Activated CD4-positive, alpha-beta T cell treated with anti-CD3 and anti-CD28 coated beads for 1 hour (primary cell): ENCODE results near the gene KIF21B.

Source experiments
- DNase-seq: peaks from one replicate; pipeline ENCODE4 v3.0.0-alpha.2; 2020

Gene KIF21B

DNA sequence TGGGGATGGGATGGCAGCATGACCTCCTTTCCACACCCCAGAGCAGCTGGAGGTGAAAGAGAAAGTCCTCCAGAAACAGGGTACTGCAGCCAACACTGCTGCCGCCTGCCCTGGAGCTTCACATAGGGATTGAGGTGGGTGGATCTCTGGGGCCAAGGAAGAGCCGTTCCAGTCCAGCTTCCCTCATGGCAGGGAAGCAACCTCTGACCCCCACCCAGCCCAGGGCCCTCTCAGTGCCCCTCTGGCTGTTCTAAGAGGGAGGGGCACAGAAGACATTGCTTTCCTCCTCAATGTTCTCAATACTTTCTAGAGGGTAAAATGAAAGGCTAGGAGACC, 5.7 kb downstream of the KIF21B start:
- DNase-seq = no peak

DNA sequence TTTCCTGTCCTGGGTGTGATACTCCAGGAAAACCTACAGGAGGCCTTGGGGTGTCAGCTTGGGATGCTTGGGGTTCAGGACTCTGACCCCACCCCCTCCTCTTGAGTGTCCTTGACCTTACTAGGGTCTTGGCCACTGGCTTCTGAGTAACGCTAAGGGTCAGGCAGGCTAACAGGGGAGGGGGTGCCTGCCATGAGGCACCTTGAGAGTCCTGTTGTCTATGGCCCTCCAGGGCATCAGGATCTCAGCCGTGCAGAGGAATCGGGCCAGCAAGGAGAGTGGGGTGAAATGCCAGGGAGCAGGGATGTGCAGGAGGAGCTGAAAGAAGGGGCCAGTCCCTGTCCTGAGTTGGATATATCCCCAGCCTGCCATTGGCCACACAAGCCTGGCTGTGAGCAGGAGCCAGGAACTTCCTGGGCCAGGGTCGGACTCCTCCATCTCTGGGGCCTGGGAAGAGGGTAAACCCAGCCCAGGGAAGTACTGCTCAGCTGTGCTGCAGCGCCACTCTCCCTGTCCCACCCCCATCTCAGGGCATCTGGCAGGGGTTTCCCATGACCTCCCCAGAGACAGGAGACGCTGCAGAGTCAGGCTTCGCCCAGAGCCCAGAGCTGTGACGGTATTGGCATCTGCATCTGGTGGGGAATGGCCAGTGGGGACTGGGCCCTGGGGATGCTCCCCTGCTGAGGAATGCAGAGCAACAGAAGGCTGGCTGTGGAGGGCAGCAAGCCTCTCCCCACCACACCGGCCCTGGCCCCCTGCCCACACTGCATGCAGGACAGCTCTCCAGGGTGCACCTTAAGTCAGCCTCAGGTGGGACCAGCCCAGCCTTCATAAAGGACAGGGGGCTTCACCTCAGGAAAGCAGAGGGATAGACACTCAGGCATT, 6.3 kb downstream of the KIF21B start:
- DNase-seq = no peak

DNA sequence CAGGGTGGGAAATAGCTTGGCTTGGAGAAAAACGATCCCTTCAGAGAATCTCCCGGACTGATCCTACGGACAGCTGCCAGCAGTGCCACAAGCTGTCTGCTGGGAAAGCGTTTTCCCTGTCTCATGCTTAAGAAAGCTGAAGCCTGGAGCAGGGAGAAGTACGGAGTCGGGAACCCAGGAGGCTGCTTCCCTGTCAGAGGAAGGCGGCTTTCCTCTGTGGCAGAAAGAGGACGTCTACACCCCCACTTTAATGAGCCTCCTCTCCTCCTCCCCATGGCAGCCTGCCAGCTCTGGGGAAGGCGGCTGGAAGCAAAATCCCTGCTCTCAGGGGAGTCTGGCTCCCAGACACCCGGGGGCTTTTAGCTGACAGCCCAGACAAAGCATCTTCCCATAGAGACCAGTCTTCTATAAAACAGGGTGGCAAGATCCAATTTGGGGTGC, 7.3 kb downstream of the KIF21B start:
- no peak for DNase-seq

DNA sequence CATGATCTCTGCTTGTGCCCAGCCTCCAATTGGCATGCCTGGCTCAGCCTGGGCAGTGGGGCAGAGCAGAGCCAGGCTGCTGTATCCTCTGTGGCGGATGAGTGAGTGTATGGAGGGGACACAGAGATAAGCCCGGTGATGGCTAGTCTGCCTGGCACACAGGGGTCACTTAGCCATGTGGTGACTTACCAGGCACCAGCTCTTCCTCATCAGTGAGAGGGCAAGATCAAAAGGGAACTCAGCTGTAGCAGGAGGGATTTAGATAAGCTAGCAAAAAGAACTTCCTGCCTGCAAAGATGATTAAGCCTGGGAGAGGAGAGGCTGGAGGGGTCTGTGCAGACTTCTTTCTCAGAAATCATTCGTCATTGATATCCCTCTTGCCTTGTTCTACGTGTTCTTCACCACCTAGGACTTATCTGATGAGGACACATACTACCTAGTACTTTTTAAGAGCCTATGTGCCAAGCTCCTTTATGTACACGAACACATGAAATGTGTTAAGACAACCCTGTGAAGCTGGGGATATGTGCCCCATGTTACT, 7.9 kb downstream of the KIF21B start:
- no peak for DNase-seq

DNA sequence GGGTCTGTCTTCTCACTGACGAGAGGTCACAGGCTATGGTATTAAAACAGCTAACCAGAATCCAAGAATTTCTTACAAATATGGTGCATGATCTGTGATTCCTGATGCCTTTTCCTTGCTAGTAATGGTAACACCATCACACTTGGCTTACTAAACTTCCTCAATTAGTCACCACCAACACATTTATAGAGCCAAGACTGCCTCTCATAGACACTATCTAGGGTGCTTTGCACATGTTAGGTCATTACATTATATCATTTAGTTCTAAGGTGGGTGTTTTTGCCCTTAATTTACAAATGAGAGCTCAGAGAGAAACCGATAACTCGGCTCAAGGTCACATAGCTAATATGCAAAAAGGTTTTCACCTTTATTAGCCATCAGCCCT, 8.7 kb downstream of the KIF21B start:
- DNase-seq = no peak

DNA sequence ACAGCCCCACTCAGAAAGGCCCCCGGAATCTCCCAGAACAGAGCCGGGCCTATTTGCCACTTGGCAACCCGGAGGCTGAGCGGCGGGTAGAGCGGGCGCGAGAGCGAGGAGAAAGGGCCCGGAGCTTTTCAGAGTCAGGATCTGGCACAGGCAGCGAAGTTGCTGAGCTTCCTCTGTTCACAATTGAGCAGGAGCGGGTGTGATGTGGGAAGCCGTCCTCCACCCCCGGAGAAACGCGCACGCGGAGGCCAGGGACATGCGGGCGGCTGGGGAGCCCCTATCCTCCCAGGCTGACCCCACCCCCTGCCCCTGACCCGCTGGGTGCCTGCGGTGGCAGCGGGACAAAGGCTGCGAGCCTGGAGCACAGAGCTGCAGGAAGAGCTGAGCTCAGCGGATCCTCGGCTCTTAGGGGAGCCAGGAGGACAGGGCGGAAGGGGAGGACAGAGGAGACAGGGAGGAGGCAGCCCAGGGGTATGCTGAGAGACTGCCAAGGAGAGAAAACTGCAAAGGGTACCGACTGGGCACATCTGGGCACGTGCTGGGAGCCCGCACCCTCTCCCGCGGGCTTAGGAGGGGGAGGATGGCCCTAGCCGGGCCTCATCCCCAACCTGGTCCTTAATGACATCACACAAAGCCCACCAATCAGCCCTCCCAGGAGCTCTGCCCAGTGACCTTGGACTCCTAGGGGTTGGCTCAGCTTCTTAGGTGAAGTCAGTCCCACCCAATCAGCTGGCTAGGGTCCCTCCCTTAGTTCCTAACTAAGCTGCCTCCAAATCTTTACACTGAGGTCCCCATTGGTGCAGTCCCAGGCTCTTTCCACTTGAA, 9.3 kb downstream of the KIF21B start:
- DNase-seq = no peak

DNA sequence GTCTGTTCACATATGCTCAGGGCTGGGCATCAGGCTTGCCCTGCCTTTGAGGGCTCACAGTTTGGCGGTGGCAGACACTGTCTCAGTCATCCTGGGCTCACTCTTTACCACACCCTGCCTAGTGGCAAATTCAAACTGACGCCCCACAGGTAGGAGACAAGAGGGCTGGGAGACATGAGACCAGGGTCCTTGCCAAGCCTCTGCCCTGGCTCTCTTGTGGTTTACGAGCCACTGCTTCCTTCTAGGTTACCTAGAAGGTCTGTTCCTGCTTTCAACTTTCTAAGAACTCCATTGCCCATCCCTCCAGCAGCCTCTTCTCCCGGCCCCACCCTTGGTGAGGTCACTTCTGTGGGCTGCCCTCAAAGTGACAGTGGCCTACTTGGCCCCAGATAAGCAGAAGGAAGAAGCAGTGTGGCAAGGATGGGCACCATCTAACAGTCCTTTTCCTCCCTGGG, 10.5 kb downstream of the KIF21B start:
- no peak for DNase-seq

DNA sequence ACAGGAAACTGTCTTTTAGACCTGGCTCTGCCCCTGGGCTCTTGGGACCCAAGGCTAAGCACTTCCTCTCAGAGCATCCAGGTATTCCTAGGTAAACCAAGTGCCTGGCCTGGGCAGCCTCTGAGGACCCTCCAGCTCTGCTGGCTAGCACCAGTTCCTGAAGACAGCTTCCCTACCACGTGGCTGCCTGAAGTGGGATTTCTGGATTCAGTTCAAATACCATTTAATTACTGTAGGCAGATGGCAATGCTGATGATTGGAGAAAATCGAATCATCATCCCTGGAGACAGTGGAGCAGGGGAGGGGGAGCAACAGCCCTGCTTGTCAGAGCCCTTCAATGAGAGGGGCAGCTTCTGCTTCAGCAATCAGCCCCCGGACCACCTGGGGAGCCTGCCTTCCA, 11.9 kb downstream of the KIF21B start:
- DNase-seq = no peak

DNA sequence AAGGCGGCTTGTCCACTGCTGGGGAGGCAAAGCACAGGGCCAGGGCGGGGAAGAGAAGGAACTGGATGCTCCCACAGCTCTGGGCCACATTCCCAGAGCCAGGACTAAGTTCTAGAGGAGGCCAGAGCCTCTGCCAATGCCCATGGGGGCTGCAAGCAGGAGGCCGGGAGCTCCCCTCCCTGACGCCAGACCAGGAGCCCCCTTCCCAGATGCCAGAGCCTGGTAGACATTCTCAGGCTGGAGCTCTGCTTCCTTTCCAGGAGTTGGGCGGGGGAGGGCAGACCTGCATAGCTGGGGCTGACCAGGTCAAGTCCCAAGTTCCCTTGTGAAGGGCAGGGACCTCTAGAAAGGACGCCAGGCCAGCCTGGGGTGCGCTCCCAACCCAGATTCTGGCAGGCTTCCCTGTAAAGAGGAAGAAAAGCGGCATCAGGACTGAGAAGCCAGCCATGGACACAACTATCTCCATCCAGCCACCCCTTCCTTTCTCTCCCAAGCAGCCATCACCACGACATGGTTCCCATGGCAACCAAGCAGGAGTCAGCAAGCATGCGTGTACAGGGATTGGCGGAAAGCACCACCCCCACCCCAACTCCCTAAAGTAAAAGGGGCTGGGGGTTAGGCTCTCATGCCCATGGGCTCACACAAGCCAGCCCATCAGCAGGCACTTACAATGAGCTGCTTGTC, 13.4 kb downstream of the KIF21B start:
- DNase-seq = no peak

DNA sequence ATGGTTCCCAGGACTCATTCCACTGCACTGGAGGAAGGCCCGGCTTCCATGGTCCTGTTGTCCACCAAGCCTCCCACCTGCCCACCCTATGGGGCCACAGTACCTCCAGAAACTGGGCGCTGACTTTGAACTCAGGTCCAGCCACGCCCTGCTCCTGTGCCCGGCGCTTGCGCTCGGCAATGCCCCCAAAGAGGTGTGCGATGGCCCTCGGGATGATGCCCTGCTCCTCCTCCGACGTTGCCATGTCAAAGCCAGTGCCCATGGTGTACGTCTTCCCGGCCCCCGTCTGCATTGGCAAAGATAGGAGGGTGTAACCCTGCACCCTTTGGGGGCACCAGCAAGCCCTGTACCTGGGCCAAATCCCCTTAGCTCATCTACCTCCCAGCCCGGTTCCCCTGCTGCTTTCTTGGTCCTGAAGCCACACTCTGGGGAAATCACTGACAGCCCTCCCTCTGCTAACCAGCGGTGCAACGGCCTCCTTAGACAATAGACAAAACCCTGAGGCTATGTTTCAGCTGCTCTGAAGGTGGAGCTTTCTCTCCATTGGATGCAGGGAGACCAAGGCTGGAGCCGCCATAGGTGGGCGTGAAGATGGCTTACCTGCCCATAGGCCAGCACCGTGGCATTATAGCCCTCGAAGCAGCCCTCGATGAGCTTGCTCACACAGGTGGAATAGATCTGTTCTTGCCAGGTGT, 14.7 kb downstream of the KIF21B start:
- no peak for DNase-seq

DNA sequence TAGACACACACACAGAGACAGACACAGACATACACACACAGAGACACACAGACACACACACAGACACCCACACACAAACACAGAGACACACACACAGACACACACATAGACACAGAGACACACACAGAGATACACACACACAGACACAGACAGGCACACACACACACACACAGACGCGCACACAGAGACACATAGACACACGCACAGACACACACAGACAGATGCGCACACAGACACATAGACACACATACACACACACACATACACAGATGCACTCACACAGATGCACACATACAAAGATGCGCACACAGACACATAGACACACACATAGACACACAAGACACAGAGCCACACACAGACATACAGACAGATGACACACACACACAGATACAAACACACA, 16.0 kb downstream of the KIF21B start:
- DNase-seq = no peak

DNA sequence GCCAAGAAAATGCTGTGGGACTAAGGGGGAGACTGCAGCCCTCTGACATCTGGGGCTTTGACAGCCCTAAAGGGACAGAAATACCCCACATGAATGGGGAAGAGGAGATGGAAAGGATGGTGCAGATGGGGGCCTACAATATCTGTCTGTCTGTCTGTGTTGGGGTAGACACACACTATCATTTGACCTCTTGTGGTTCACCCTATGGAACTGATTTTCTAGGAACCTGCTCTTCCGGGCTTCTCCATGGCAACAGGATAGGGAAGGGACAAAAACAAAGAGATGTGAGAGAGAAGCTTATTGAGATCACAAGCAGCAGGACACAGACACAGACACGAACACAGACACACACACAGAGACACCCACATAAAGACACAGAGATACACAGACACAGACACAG, 17.1 kb downstream of the KIF21B start:
- DNase-seq = no peak

DNA sequence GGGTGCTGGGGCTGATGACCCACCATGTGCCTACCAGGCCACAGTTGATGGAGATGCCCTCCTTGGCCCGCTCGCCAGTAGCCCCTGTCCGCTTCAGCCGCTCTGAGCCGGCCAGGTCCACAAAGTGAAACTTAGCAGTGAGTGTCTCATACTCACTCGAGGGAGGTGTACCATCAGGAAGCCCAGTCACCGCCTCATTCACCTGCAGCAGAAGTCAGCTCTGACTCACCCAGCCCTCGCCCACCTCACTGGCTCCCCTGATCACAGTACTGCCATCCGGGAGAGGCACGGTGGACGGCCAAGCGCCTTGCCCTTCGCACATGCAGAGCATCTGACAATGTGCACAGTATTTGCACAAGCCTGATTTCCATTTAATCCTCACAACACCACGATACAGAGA, 18.8 kb downstream of the KIF21B start:
- DNase-seq = no peak

DNA sequence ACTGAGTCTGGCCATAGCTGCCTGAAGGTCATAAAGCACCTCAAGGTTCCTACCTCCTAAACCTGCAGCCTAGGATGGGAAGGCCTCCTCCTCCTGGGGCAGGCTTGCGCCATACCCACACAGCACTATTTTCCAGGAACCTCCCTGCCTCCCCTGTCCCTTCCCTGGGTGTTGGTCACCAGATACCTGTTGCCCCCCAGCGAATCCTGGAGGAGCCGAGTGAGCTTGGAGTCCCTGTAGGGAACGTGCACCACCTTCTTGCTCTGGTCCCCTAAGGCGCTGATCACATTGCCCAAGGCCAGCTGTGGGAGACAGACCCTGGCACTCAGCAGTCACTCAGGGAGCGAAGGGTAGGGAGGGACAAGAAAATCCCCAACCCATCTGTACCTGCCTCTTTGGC, 19.4 kb downstream of the KIF21B start:
- no peak for DNase-seq

DNA sequence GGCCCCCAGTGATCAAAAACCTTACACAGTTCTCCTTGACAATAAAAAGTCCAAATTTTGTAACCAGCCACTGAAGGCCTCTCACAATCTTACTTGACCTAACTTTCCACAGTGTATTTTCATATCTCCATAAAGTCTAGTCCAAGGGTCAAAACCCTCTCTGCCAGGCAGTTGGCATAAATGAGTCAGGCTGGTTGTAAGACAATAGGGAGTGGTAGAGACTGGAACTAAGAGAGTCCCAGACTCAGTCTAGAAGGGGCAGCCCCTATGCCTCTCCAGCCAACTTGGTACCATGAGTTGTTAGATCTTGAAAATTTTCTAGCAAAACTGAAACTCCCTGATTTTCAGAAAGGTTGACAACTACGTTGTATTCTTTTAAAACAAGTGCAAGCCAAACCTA, 21.0 kb downstream of the KIF21B start:
- no peak for DNase-seq

DNA sequence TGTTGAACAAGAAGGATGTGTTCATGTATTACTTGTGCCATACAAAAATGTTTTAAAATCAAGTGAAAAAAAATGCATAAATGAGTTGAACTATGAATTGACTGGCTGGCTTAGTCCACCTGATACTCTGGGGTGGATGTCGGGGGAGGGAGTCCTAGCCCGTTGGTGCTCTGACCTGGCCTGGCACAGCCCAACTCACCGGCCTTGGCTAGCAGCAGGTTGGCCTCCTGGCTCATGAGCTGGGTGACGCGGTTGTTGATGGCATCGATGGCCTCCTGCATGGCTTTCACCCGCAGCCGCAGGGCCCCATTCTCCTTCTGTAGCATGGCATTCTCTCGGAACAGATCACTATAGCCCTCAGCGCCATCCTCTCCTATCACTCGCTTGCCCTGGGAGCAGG, 21.6 kb downstream of the KIF21B start:
- DNase-seq = no peak

DNA sequence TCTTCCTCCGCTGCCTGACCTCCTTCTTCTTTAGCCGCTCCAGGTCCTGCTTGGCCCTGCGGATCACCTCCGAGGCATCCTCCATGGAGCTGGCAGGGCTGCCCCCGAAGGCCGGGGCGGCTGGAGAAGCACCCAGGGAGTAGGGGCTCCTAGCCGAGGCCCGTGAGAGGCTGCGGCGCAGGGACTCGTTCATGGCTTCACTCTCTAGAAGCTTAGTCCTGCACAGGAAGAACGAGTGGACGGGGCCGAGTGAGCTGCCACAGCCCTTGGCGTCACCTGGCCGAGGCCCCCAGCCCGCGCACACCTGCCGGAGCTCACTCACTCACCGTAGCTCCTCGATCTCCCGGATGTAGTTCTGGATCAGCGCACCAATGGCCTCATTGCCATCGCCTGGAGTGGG, 23.1 kb downstream of the KIF21B start:
- no peak for DNase-seq

DNA sequence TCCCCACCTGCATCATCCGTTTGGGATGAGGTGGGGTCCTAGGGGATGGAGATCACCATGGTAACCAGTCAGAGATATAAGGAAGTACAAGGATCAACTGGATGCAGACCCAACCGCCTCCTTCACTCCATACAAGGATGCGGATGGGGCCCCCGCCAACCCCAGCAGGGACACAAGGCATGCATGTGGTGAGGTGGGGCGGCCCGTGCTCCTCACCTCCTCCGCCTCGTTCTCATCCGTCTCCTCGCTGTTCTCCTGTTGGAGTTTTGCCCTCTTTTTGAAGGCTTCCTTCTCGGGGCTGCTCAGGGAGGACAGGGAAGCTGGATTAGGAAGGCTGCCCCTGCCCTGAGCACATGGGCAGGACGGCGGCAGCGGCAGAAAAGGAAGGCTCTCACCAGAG, 23.8 kb downstream of the KIF21B start:
- no peak for DNase-seq

DNA sequence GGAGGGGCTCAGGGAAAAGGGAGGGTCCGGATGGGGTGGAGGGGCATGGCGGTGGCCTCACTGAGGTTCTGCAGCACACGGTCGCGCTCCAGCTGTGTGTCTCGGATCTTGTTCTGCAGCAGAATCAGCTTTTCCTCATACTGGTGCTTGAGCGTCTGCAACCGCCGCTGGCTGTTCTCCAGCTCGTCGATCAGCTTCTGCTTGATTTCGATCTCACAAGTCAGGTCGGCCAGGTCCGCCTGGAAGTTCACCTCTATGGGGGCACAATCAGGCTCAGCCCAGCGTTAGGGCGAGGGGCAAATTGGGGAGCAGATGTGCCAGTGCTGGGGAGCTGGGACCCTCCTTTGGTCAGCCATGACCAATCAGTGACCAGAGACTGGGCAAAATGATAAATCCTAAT, 25.2 kb downstream of the KIF21B start:
- no peak for DNase-seq

DNA sequence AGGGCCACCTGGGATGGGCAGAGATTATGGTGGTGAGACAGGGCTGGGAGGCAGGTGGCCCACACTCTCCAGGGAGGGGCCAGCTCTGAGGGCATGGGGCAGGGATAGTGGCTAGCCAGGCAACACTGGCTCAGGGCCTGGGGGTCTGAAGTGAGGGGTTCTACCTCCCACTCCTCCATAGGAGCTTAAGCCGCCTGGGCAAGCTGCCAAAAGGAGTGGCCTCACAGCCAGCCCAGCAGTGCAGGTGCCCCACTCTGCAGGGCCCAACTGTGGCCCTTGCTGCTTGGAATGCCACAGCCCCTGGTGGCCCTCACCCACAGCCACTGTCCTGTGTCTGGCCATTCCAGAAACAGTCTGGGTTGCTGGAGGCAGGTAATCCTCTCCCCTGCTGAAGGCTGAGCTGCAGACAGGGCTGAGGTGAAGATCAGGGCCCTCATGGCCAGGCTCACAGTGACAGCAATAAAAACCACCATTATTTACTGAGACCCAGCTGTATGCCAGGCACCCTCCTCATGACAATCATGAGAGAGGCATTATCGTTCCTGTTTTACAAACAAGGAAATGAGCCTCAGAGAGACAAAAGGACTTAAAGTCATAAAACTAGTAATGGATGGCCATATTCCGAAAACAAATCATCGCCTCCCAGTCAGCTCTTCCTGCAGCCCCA, 31.0 kb downstream of the KIF21B start:
- no peak for DNase-seq

DNA sequence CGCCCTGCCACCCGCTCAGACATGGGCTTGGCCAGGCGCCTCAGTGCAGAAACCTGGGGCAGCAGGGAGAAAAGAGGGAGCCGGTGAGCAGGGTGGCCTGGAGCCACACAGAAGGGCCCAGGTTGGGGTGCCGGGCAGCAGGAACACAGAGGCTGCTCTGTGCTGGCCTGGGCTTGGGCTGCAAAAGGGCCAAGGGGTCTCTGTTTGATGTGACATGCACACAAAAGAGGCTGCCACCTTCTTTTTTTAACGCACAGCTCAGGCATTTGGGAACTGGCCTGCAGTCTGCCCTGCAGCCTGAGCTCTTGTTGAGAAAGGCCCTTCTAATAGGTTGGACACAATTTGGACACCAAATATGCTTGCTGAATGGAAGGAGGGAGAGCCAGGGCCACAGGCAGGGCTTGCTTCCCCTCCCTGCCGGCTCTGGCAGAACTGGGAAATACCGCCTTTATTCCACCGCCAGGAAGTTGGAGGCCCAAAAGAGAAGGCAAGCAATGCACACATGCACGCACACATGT, 32.4 kb downstream of the KIF21B start:
- DNase-seq = no peak

DNA sequence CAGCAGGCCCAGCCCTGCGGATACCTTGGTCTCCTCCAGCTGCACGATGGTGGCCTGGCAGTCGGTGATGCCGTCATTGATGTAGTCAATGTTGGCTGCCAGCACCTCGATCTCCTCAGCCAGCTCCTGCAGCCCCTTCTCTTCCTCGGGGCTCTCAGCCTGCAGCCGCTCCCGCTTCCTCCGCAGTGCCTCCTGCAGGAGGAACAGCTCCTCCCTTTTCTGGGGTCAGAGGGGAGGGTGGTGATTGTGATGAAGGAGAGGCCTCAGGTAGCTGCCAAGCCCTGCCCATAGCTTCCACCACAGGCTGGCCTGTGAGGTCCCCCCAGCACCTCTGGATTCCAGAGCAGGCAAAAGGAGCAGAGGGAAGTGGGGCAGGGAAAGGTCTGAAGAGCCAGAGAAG, 33.4 kb downstream of the KIF21B start:
- DNase-seq = no peak
